KMS-11 (cell line): ENCODE results near the gene ANO10.
"Not testable (repeated sequence)": the region's sequence is repeated elsewhere in the genome, so short reads cannot be mapped to it uniquely, and the experiment has no call there.

Experiments used
- H2AFZ ChIP-seq: fragments of 200-600 bp; sonication (generic); 2 replicates; pipeline ENCODE4 v1.6.1; 2016; ENCODE audit warnings: antibody characterized with exemption, mixed run types, low read depth
- H3K27ac ChIP-seq: fragments of 200-600 bp; sonication (generic); 2 replicates; pipeline ENCODE4 v1.6.1; 2016; ENCODE audit warnings: mild to moderate bottlenecking, mixed run types
- H3K27me3 ChIP-seq: fragments of 200-600 bp; sonication (generic); 2 replicates; pipeline ENCODE4 v1.6.1; 2017; ENCODE audit warnings: mild to moderate bottlenecking, low read depth, mixed run types, moderate library complexity; ENCODE audit not compliant: insufficient read depth
- H3K36me3 ChIP-seq: fragments of 200-600 bp; sonication (generic); 2 replicates; pipeline ENCODE4 v1.6.1; 2017; ENCODE audit warnings: mild to moderate bottlenecking, mixed run types; ENCODE audit not compliant: insufficient read depth
- H3K4me1 ChIP-seq: fragments of 200-600 bp; sonication (generic); 2 replicates; pipeline ENCODE4 v1.6.1; 2016; ENCODE audit warnings: mild to moderate bottlenecking, low read depth, mixed run types; ENCODE audit not compliant: poor library complexity, severe bottlenecking
- H3K4me2 ChIP-seq: fragments of 200-600 bp; sonication (generic); 2 replicates; pipeline ENCODE4 v1.7.0; 2016; ENCODE audit warnings: mild to moderate bottlenecking, mixed run types
- H3K4me3 ChIP-seq: fragments of 200-600 bp; sonication (generic); IDR thresholded peaks from 2 replicates; pipeline ENCODE4 v1.6.1; 2017; ENCODE audit warnings: low read depth, low read length, mixed read lengths; ENCODE audit not compliant: insufficient read depth
- H3K79me2 ChIP-seq: fragments of 200-600 bp; sonication (generic); 2 replicates; pipeline ENCODE4 v1.6.1; 2016; ENCODE audit warnings: low read depth, mixed run types; ENCODE audit not compliant: insufficient read depth
- H3K9ac ChIP-seq: fragments of 200-600 bp; sonication (generic); 2 replicates; pipeline ENCODE4 v1.6.1; 2016; ENCODE audit warnings: mild to moderate bottlenecking, mixed run types
- H4K20me1 ChIP-seq: fragments of 200-600 bp; sonication (generic); 2 replicates; pipeline ENCODE4 v1.6.1; 2016; ENCODE audit warnings: mild to moderate bottlenecking, mixed run types; ENCODE audit not compliant: insufficient read depth
- TF ChIP-seq, protein P1 (sequence below): fragments of 200-600 bp; sonication (generic); conservative IDR thresholded peaks from 2 replicates; pipeline ENCODE4 v1.6.1; 2017; ENCODE audit warnings: low read depth, mild to moderate bottlenecking, antibody characterized with exemption, low read length, moderate library complexity, mixed read lengths

ANO10 gene

DNA sequence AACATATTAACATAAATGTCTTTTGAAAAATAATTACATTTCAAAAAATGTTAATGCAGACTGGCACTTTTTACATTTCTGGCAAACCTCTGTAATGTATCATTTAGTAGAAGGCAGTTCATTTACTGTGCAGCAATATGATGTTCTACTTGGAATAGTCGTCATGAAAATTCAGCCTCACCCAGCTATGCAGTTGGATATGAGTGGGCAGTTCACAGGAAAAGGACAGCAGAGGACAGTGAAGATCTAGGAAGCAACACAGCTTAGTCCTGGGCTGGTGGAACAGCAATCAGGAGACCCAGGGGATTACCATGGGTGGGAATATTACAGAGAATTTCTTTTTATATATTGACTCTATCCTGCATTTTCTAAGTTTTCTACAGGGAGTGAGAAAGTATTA, 63.6 kb downstream of the ANO10 start:
- Histone ChIP-seq H3K9ac (no peak overlapping the region), H3K27ac (no peak overlapping the region), H3K36me3 (no peaks in the 10 kb centered on the region)

DNA sequence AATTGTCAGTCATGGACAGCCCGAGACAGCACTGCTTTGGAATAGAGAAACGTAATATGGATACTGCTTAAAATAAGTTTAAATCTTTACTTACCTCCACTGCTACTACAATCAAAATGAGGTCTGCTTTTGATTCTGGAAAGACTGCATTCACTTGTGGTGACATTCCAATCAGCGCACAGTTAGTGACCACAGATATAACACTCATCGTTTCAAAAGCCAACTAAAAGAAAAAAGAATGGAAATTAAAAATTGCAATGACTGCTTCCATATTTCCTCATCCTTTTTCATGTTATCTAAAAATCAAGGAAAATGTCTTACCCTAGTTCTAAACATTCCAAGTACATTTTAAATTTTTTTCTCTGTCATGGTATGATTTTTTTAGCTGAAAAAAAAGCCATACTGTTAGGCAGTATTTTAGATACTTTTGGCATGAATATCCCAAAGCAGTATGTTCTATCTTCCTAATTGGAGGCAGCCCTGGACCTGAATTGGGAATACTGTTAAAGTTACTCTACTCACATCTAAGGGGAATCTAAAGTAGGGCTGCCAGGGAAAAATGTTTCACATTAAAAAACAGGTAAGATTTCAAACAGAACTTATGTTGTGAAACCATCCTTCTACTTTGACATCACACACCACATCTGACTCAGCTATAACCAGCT, 72.1 kb downstream of the ANO10 start:
- Histone ChIP-seq H3K27me3 (no peaks in the 10 kb centered on the region), H3K36me3 (no peaks in the 10 kb centered on the region), H4K20me1 (no peaks in the 10 kb centered on the region), H3K4me3 (no peak overlapping the region), H3K9ac (no peak overlapping the region), H3K27ac (no peak overlapping the region), H3K4me1 (no peaks in the 10 kb centered on the region), H3K79me2 (no peaks in the 10 kb centered on the region), H2AFZ (no peak overlapping the region), H3K4me2 (no peak overlapping the region)
- TF ChIP-seq, protein P1, sequence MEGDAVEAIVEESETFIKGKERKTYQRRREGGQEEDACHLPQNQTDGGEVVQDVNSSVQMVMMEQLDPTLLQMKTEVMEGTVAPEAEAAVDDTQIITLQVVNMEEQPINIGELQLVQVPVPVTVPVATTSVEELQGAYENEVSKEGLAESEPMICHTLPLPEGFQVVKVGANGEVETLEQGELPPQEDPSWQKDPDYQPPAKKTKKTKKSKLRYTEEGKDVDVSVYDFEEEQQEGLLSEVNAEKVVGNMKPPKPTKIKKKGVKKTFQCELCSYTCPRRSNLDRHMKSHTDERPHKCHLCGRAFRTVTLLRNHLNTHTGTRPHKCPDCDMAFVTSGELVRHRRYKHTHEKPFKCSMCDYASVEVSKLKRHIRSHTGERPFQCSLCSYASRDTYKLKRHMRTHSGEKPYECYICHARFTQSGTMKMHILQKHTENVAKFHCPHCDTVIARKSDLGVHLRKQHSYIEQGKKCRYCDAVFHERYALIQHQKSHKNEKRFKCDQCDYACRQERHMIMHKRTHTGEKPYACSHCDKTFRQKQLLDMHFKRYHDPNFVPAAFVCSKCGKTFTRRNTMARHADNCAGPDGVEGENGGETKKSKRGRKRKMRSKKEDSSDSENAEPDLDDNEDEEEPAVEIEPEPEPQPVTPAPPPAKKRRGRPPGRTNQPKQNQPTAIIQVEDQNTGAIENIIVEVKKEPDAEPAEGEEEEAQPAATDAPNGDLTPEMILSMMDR = no peak

More for the DNA sequence above, 63.6 kb downstream of the ANO10 start:
- Histone ChIP-seq H4K20me1 (no peaks in the 10 kb centered on the region), H3K4me3 (no peak overlapping the region), H3K4me1 (no peaks in the 10 kb centered on the region), H3K79me2 (no peaks in the 10 kb centered on the region), H3K27me3 (no peaks in the 10 kb centered on the region), H3K4me2 (no peak overlapping the region), H2AFZ (no peak overlapping the region)
- TF ChIP-seq, protein P1 = no peak

DNA sequence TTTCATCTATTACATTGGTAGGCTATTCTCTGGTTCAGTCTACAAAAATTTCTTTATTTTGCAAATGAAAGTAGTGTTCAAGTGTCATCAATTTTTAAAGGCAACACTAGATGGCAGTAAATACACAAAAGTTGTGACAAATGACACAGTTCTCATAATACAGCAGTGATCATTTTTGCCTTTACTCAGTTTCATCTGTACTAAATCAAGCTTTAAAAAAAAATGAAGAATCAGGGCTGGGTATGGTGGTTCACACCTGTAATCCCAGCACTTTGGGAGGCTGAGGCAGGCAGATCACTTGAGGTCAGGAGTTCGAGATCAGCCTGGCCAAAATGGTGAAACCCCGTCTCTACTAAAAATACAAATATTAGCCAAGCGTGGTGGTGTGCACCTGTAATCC, 77.5 kb downstream of the ANO10 start:
- not testable (repeated sequence) for H3K9ac ChIP-seq, H2AFZ ChIP-seq, H3K36me3 ChIP-seq, H3K4me2 ChIP-seq, H3K27ac ChIP-seq, H3K4me1 ChIP-seq, H4K20me1 ChIP-seq, H3K79me2 ChIP-seq, H3K4me3 ChIP-seq, H3K27me3 ChIP-seq
- TF ChIP-seq, protein P1 = peak; percentile 51

DNA sequence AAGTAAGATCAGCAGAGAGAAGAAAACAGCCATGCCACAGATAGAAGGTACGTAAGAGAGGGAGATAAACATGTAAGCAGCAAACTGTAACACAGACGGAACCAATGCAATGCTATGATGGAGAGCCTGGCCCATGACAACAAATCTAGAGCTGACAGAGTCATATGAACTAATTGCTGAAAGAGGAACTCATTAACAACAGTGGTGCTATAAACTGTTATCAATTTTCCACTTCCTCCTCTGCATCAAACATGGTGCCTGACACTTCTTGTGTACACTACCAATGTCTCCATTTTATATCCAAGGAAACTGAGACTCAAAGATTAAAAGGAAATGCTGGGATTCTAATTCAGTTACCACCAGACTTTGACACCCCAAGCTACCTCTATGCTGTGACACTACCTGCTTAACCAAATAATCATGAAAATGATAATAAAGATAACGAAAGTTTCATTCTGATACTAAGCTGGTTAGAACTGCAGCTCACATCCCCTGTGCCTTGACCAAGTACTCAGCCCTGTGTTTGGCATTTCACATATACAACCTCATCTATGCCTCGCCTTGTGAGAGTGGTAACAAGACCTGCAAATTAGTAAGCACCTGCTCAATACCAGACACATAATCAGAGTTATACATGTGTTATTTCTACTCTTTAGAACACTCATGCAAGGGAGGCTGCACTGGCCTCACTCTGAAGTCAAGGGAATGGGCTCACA, 79.3 kb downstream of the ANO10 start:
- Histone ChIP-seq H3K27ac (no peak overlapping the region), H3K27me3 (no peaks in the 10 kb centered on the region), H3K79me2 (no peaks in the 10 kb centered on the region), H3K4me3 (no peak overlapping the region), H3K36me3 (no peaks in the 10 kb centered on the region), H2AFZ (no peak overlapping the region), H4K20me1 (no peaks in the 10 kb centered on the region), H3K4me2 (no peak overlapping the region), H3K9ac (no peak overlapping the region), H3K4me1 (no peaks in the 10 kb centered on the region)
- TF ChIP-seq, protein P1 = no peak
